Natural killer cell treated with Interleukin-12 subunit alpha and Interleukin-12 subunit beta and Interleukin-15 and Interleukin-18, amount 100 ng/mL, for 72 hours (primary cell): ENCODE data around the gene DISP3. TPM values are rescaled to one million over a fixed set of nuclear protein-coding genes. Genes with fewer than 3 reads are reported as not detected.

Experiments used
- ATAC-seq, 2 donors: fragments of 150-1000 bp; cut with Tn5 transposase in 1 of 2; sonication (Bioruptor Pico), chemical (Tn5 transposase) in 1 of 2; 2 replicates each; pipeline ENCODE4 v1.10.0; 2021
- DNase-seq: peaks from one replicate; pipeline ENCODE4 v3.0.0; 2022; ENCODE audit warnings: low spot score
- H3K27ac Mint-ChIP-seq, 2 donors: 1 replicate in 1 of 2; 2 replicates in 1 of 2; pipeline ENCODE4 v1.8.0; 2022; ENCODE audit warnings: mixed read lengths in 2 of 2, mild to moderate bottlenecking in 1 of 2, moderate library complexity in 1 of 2
- H3K27me3 Mint-ChIP-seq, 2 donors: 1 replicate in 1 of 2; 2 replicates in 1 of 2; pipeline ENCODE4 v1.8.0; 2022; ENCODE audit warnings: mixed read lengths in 2 of 2
- H3K36me3 Mint-ChIP-seq: one replicate; pipeline ENCODE4 v1.8.0; 2022; ENCODE audit warnings: mixed read lengths
- H3K4me1 Mint-ChIP-seq, 2 donors: 1 replicate in 1 of 2; 2 replicates in 1 of 2; pipeline ENCODE4 v1.8.0; 2022; ENCODE audit warnings: low read depth in 2 of 2, mixed read lengths in 2 of 2, mild to moderate bottlenecking in 1 of 2
- H3K4me3 Mint-ChIP-seq: one replicate; pipeline ENCODE4 v1.8.0; 2022; ENCODE audit warnings: mixed read lengths
- H3K9me3 Mint-ChIP-seq: 2 replicates; pipeline ENCODE4 v1.8.0; 2022; ENCODE audit warnings: mixed read lengths
- total RNA-seq, 2 donors: library from RNA; stranded (reverse); gene quantifications; one replicate each; pipeline ENCODE4 v1.2.3, GENCODE V29; 2022

Gene DISP3
- total RNA-seq, 2 donors from 2014 or later: 0.81 to 1.8 TPM

DNA sequence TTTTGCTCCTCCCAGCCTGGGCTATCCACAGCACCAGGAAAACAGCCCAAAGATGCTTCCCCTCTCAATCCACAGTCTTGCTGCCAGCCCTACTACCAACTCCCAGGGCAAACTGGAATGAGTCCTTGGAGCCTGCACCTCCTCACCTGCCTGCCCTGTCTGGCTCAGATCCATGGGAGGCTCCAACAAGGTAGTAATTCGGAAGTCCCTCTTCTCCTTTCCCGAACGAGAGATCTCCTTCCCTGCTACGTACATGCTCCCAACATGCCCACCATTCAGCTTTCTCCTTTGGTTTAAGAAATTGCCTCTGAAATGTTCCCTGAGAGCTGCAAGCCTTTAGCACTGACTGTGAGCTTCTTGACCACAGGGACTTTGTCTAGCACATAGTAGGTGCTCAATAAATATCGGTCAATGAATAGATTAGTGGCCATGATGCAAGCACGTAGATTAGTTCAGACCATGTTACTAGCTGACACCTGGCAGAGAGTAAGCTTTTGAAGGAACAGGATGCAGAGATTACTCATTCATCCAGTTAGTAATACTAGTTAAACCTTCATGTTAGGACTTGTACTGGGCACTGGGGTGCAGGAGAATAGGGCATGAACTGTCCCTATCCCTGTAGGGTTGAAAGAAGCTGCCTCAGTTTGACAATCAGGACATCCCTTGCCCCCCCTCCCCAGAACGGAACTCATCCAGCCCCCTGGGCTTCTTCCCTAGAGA lies 80.1 kb downstream of the DISP3 start:
- H3K4me1 Mint-ChIP-seq: no peaks in the 10 kb centered on the region
- H3K9me3 Mint-ChIP-seq: no peaks in the 10 kb centered on the region
- H3K27me3 Mint-ChIP-seq: peaks cover 44 to 55% of the 10 kb centered on the region in 2 donors
- no peak overlapping the region for H3K27ac Mint-ChIP-seq
- no peak for ATAC-seq
- H3K36me3 Mint-ChIP-seq: no peaks in the 10 kb centered on the region
- DNase-seq: no peak
- no peak overlapping the region for H3K4me3 Mint-ChIP-seq

DNA sequence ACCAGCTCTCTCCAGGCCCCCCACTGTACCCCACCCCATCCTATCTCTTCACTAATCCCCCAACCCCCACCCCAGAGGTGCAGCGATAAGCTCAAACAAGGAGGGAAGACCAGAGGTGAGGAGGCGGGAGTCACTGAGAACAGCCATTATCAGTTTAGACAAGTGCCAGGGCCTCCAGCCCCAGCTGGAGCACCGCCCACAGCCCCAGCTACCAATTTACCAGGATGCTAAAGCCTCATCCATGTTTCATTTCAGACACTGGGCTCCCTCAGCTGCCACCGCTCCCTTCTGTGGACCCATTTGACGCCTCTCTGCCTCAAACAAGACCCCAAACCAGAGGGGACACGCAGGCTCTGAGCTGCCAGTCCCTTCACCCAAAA lies 80.6 kb downstream of the DISP3 start:
- DNase-seq (no peak), ATAC-seq (no peak)
- Mint-ChIP-seq H3K4me1 (no peaks in the 10 kb centered on the region), H3K27ac (no peak overlapping the region), H3K4me3 (no peak overlapping the region), H3K9me3 (no peaks in the 10 kb centered on the region), H3K27me3 (peaks cover 38 to 51% of the 10 kb centered on the region in 2 donors), H3K36me3 (no peaks in the 10 kb centered on the region)

DNA sequence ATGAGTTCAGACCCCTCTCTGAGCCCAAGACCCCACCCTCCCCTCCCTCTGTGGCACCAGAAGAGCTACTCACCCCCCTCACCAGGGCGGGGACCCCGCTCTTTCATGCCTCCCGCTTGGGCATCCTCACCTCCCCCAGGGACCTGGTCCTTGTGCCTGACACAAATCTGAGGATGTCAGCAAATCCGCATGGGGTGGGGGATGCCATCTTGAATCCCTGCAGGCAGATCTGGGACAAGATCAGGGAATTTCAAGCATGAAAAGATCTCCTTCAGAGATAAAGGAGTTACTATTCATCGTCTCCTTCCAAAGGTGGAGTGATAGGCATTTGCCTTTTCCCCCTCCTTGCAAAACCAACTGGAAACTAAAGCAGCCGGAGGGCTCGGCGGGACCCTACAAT lies 81.1 kb downstream of the DISP3 start:
- Mint-ChIP-seq H3K36me3 (no peaks in the 10 kb centered on the region), H3K27ac (no peak overlapping the region), H3K9me3 (no peaks in the 10 kb centered on the region), H3K4me1 (no peaks in the 10 kb centered on the region), H3K4me3 (no peak overlapping the region), H3K27me3 (peaks cover 37 to 49% of the 10 kb centered on the region in 2 donors)
- ATAC-seq (no peak), DNase-seq (no peak)

DNA sequence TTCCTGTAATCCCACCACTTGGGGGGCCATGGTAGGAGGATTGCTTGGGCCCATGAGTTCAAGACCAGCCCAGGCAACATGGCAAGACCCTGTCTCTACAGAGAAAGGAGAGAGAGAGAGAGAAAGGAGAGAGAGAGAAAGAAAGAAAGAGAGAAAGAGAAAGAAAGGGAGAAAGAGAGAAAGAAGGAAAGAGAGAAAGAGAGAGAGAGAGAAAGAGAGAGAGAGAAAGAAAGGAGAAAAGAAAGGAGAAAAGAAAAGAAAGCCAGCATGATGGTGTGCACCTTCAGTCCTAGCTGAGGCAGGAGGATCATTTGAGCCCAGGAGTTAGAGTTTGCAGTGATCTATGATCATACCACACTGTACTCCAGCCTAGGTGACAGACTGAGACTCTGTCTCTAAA lies 82.8 kb downstream of the DISP3 start:
- no peak overlapping the region for H3K4me3 Mint-ChIP-seq
- no peaks in the 10 kb centered on the region for H3K4me1 Mint-ChIP-seq
- H3K36me3 Mint-ChIP-seq: no peaks in the 10 kb centered on the region
- no peak for DNase-seq
- ATAC-seq: no peak
- H3K9me3 Mint-ChIP-seq: no peaks in the 10 kb centered on the region
- H3K27ac Mint-ChIP-seq: no peak overlapping the region
- H3K27me3 Mint-ChIP-seq: peaks cover 31 to 43% of the 10 kb centered on the region in 2 donors

DNA sequence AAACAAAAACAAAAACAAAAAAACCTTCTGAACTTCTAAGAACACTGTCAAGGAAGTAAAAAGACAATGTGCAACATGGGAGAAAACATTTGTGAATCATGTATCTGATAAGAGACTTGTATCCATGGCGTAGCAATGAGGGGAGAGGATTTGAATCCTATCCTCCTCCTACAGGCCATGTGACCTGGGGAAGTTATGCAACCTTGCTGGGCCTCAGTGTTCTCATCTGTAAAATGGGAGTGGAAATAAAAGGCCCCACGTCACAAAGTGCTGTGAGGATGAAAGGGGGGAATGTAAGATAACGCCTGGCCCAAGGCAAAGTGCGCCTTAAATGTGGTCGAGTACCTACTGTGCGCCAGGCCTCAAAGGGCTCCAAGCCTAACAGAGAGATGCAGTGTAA lies 83.7 kb downstream of the DISP3 start:
- H3K4me1 Mint-ChIP-seq: no peaks in the 10 kb centered on the region
- no peak overlapping the region for H3K4me3 Mint-ChIP-seq
- peaks cover 22 to 37% of the 10 kb centered on the region in 2 donors for H3K27me3 Mint-ChIP-seq
- H3K9me3 Mint-ChIP-seq: no peaks in the 10 kb centered on the region
- ATAC-seq (no peak), DNase-seq (no peak)
- H3K27ac Mint-ChIP-seq: no peak overlapping the region
- H3K36me3 Mint-ChIP-seq: no peaks in the 10 kb centered on the region

DNA sequence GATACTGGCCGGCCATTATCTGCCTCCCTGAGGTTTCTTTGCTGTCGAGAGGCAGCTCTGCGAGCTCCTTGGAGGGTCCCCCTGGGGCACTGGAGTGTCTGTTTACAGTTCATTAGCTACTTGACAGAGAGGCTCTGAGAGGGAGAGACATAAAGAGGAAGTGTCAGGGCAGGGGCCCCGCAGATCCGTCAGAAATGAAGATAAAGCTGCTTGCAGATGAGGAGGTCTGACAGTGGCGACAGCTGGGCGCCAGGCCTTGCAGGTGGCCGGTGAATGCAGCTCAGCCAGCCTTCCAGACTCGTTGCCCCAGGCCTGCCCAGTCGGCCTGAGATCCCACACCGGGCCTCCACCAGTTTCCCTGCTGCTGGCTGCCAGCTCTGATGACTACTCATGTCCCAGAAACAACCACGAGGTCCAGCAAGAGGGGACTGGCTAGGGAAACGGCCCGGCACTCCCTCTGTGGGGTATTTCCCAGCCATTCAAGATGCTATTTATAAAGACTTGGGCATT lies 84.7 kb downstream of the DISP3 start:
- DNase-seq: no peak
- H3K4me1 Mint-ChIP-seq: no peaks in the 10 kb centered on the region
- no peak overlapping the region for H3K27ac Mint-ChIP-seq
- H3K36me3 Mint-ChIP-seq: no peaks in the 10 kb centered on the region
- no peak for ATAC-seq
- H3K4me3 Mint-ChIP-seq: no peak overlapping the region
- H3K9me3 Mint-ChIP-seq: no peaks in the 10 kb centered on the region
- H3K27me3 Mint-ChIP-seq: peaks cover 16 to 28% of the 10 kb centered on the region in 2 donors

DNA sequence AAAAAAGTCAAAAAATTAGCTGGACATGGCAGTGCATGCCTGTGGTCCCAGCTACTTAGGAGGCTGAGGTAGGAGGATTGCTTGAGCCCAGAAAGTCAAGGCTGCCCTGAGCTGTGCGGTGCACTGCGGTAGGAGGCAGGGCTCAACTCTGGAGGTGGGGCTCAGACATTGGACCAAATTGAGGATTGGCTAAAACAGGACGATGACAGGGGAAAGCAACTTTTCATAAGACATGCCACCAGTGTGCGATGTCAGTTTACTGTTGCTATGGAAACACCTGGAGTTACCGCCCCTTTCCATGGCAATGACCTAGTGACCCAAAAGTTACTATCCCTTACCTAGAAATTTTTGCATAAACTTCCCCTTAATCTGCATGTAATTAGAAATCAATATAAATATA lies 85.3 kb downstream of the DISP3 start:
- Mint-ChIP-seq H3K36me3 (no peaks in the 10 kb centered on the region), H3K27me3 (peaks cover 20 to 25% of the 10 kb centered on the region in 2 donors), H3K4me3 (no peak overlapping the region), H3K9me3 (no peaks in the 10 kb centered on the region), H3K4me1 (no peaks in the 10 kb centered on the region), H3K27ac (no peak overlapping the region)
- DNase-seq (no peak), ATAC-seq (no peak)

DNA sequence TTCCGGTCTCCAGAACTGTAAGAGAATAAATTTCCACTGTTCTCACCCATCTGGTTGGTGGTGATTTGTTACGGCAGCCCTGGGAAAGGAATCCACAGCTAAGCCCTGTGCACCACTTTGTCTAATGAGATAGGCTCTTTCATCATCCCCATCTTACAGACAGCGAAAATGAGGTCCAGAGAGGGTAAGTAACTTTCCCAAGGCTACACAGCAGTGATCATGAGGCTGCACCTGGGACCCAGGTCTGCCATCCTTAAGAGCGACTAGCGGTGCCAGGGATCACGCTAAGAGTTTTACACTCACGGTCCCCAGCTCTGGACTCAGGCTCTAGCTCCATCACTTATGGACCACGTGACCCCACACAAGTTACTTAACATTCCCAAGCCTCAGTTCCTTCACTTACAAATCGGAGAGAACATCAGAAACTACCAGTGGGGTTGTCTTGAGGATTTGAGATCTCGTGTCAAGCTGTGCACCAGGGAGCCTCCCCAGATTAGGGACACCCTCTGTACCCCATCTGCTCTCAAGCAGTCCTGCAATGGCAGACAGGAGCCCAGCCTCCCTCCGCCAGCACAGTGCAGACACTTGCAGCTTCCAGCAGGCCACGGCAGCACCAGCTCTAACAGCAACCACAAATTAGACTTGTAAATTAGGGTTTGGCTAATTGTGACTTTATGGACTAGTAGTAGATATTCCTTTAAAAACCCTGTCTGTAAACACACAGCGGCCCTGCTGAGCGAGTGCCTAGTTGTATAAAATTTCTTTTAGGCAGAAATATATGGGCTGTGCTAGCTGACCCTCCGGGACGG lies 87.3 kb downstream of the DISP3 start:
- H3K36me3 Mint-ChIP-seq: no peaks in the 10 kb centered on the region
- no peaks in the 10 kb centered on the region for H3K9me3 Mint-ChIP-seq
- H3K4me1 Mint-ChIP-seq: no peaks in the 10 kb centered on the region
- no peak for DNase-seq
- H3K27ac Mint-ChIP-seq: no peak overlapping the region
- peaks cover 20 to 23% of the 10 kb centered on the region in 2 donors for H3K27me3 Mint-ChIP-seq
- no peak for ATAC-seq
- no peak overlapping the region for H3K4me3 Mint-ChIP-seq

DNA sequence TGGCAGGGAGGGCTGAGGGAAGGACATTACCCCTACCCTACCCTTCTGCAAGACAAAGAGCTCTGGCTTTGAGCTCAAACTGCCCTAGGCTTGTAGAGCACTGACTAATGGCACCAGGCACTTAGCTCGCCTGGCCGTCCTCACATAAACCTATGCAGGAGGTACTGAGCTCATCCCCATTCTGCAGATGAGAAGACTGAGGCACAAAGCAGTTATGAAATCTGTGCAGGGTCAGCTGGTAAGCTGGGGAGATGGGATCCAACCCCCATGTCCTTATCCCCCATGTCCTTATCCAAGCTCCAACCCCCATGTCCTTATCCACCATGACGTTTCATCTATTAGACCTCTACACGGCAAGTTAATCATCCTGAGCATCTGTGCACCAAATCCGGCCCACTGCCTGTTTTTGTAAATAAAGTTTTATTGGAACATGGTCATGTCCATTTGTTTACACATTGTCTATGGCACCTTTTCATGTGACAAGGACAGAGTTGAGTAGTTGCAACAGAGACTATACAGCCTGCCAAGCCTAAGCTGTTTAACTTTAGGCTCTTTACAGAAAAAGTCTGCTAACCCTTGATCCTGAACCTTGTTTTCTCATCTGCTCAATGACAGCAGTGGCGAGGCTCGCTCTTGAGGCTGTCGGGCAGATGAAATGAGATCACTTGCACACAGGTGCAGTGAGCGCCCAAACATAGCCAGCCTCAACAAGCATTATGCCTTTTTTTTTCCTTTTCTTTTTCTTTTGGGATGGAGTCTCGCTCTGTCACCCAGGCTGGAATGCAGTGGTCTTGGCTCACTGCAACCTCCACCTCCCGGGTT lies 88.5 kb downstream of the DISP3 start:
- no peak for DNase-seq
- Mint-ChIP-seq H3K36me3 (no peaks in the 10 kb centered on the region), H3K4me1 (no peaks in the 10 kb centered on the region), H3K27me3 (peaks cover 11 to 14% of the 10 kb centered on the region in 2 donors), H3K4me3 (no peak overlapping the region), H3K9me3 (no peaks in the 10 kb centered on the region), H3K27ac (no peak overlapping the region)
- no peak for ATAC-seq

DNA sequence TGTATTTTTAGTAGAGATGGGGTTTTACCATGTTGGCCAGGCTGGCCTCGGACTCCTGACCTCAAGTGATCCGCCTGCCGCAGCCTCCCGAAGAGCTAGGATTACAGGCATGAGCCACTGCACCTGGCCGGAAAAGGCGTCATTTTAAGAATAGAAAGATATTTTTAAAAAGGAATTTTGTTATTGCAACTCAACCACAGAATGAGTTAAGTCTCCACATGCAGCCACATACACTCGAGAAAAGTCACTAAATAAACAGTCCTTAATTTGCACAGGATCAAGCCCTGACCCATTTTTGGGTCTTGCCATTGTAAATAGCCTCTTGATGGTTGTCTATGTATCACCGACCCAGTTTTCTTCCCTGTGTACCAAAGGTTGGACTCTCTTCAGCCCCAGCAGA lies 89.7 kb downstream of the DISP3 start:
- ATAC-seq: no peak
- DNase-seq: no peak
- H3K4me1 Mint-ChIP-seq: peaks cover 0 to 4% of the 10 kb centered on the region in 2 donors
- H3K27me3 Mint-ChIP-seq: peaks cover 7 to 10% of the 10 kb centered on the region in 2 donors
- no peaks in the 10 kb centered on the region for H3K36me3 Mint-ChIP-seq
- no peak overlapping the region for H3K4me3 Mint-ChIP-seq
- H3K27ac Mint-ChIP-seq: no peak overlapping the region
- H3K9me3 Mint-ChIP-seq: no peaks in the 10 kb centered on the region

DNA sequence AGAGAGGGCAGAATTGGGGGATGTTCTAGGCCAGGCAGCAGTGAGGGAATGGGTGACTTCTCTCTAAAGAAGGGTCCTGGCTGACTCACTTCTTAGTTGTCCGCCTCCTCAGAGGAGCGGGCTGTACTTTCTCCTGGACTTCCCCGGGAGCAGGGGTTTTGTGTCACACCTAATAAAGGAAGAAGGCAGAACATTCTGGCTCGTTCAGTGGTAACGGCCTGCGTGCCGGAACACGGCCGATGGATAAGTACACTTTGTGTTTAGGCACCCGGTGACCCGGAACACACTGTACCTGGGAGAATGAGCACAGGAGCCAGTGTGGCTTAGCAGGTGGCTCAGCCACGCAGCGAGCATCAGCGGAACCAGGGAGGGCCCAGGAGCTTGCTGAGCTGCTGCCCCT lies 90.6 kb downstream of the DISP3 start:
- ATAC-seq (no peak), DNase-seq (no peak)
- H3K4me1 Mint-ChIP-seq: peaks cover 0 to 4% of the 10 kb centered on the region in 2 donors
- no peak overlapping the region for H3K4me3 Mint-ChIP-seq
- peaks cover 6 to 7% of the 10 kb centered on the region in 2 donors for H3K27me3 Mint-ChIP-seq
- no peaks in the 10 kb centered on the region for H3K36me3 Mint-ChIP-seq
- no peaks in the 10 kb centered on the region for H3K9me3 Mint-ChIP-seq
- H3K27ac Mint-ChIP-seq: no peak overlapping the region

DNA sequence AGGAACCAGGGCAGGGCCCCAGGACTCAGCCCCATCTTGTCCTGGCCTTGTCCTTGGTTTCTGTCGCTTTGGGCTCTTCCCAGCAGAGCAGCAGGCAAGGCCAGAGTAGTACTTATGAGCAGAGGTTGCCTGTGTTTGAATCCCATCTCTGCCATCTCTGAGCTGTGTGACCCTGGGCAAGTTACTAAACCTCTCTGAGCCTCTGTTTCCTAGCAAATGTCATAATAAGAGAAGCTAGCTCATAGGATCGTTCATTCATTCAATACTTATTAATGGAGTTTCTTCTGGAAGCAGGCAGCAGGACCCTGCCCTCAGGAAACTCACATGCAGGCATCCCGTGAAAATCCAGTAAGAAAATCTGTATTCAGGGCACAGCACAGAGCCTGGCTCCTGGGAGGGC lies 91.0 kb downstream of the DISP3 start:
- H3K27me3 Mint-ChIP-seq: peaks cover 6 to 7% of the 10 kb centered on the region in 2 donors
- DNase-seq (no peak), ATAC-seq (no peak)
- no peak overlapping the region for H3K27ac Mint-ChIP-seq
- no peaks in the 10 kb centered on the region for H3K36me3 Mint-ChIP-seq
- H3K4me3 Mint-ChIP-seq: no peak overlapping the region
- no peaks in the 10 kb centered on the region for H3K9me3 Mint-ChIP-seq
- peaks cover 0 to 4% of the 10 kb centered on the region in 2 donors for H3K4me1 Mint-ChIP-seq

DNA sequence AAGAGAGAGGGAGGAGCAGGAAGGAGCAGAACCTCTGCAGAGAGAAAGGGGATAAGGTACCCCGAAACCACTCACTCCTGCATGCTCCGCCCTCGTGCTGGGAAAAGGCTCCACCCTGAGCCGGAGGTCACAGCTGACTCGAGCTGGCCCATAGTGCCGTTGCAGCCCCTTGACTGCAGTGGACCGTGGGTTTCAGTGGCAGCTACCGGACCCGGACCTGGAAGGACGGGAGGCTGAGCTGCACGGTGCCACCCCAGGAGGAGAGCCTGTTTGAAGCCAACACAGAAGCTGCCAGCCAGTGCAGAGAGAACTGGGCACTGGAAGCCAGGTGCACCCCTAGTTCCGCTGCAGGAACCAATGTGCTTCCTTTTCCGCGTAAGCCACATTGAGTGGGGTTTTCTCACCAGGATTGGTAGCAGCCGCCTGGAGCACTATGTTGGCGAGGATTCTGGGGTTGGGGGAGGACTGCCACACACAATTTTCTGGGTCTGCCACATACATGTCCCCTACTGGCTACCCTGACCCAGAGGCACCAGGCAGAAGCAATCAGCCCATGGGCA lies 91.9 kb downstream of the DISP3 start:
- H3K36me3 Mint-ChIP-seq: no peaks in the 10 kb centered on the region
- H3K27ac Mint-ChIP-seq: no peak overlapping the region
- ATAC-seq: no peak

More for the DNA sequence above, 91.9 kb downstream of the DISP3 start:
- Mint-ChIP-seq H3K4me3 (no peak overlapping the region), H3K4me1 (peaks cover 0 to 4% of the 10 kb centered on the region in 2 donors), H3K27me3 (peaks cover 6 to 7% of the 10 kb centered on the region in 2 donors), H3K9me3 (no peaks in the 10 kb centered on the region)
- no peak for DNase-seq
